ENCODE results near the gene RNPEPL1. TPM values are rescaled to one million over a fixed set of nuclear protein-coding genes. Genes with fewer than 3 reads are reported as not detected.

RNPEPL1 gene
- total and polyA plus RNA-seq, 2 experiments from 2014 or later = 6.0 to 21.0 TPM

DNA sequence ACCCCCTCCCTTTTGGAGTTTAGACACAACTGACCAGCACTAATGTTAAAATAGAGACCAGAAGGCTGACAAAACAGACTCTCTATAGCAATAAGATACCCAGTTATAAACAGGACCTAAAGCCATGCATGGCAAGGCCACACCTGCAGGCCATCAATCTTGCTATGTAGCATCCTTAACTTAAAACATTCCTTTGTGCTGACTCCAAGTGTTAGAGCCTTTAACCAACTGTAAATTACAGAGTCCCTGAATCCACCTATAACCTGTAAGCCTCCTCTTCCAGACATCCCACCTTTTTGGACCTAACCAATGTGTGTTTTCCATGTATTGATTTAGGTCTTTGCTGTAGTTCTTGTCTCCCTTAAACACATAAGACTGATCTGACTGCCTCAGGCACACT lies 28.4 kb upstream of the RNPEPL1 start:
- Mint-ChIP-seq H3K9me3 (peaks cover 33% of the 10 kb centered on the region), H3K27ac (no peak overlapping the region), H3K36me3 (ENCODE audit: low read depth) (peaks cover 37% of the 10 kb centered on the region), H3K4me1 (no peaks in the 10 kb centered on the region), H3K4me3 (no peak overlapping the region), H3K27me3 (ENCODE audit: insufficient read depth, low read depth, poor library complexity) (peaks cover 1% of the 10 kb centered on the region)
- H3K27me3 ChIP-seq (ENCODE audit: insufficient read depth) = no peaks in the 10 kb centered on the region
- no peaks in the 10 kb centered on the region for H3K79me2 ChIP-seq (replicated peaks; ENCODE audit: insufficient read depth)
- H3K9me2 ChIP-seq (ENCODE audit: insufficient read depth) = no peaks in the 10 kb centered on the region
- no peaks in the 10 kb centered on the region for H4K20me1 ChIP-seq (replicated peaks; ENCODE audit: insufficient read depth)
- no peak overlapping the region for H2AFZ ChIP-seq
- no peak overlapping the region for H3K4me3 ChIP-seq
- ATAC-seq = no peak
- no peaks in the 10 kb centered on the region; the same call in 1 of the 2 replicates for H3K36me3 ChIP-seq (ENCODE audit: insufficient read depth)
- H3F3A ChIP-seq (replicated peaks; ENCODE audit: low read depth) = no peaks in the 10 kb centered on the region
- H3K4me2 ChIP-seq = no peak overlapping the region
- TF ChIP-seq, protein P1, sequence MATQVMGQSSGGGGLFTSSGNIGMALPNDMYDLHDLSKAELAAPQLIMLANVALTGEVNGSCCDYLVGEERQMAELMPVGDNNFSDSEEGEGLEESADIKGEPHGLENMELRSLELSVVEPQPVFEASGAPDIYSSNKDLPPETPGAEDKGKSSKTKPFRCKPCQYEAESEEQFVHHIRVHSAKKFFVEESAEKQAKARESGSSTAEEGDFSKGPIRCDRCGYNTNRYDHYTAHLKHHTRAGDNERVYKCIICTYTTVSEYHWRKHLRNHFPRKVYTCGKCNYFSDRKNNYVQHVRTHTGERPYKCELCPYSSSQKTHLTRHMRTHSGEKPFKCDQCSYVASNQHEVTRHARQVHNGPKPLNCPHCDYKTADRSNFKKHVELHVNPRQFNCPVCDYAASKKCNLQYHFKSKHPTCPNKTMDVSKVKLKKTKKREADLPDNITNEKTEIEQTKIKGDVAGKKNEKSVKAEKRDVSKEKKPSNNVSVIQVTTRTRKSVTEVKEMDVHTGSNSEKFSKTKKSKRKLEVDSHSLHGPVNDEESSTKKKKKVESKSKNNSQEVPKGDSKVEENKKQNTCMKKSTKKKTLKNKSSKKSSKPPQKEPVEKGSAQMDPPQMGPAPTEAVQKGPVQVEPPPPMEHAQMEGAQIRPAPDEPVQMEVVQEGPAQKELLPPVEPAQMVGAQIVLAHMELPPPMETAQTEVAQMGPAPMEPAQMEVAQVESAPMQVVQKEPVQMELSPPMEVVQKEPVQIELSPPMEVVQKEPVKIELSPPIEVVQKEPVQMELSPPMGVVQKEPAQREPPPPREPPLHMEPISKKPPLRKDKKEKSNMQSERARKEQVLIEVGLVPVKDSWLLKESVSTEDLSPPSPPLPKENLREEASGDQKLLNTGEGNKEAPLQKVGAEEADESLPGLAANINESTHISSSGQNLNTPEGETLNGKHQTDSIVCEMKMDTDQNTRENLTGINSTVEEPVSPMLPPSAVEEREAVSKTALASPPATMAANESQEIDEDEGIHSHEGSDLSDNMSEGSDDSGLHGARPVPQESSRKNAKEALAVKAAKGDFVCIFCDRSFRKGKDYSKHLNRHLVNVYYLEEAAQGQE (IDR thresholded peaks at IDR 0.05; ENCODE audit: unreplicated experiment) = no peak
- TF ChIP-seq EZH2 (IDR thresholded peaks at IDR 0.05; ENCODE audit: low read depth, unreplicated experiment) (no peak), POLR2AphosphoS5 (IDR thresholded peaks at IDR 0.05; ENCODE audit: low read depth) (no peak), ZNF331 (CRISPR knock-in tag; IDR thresholded peaks at IDR 0.05; ENCODE audit: low read depth) (no peak), NANOG (IDR thresholded peaks at IDR 0.05; ENCODE audit: borderline replicate concordance) (no peak)
- TF ChIP-seq, protein P2, sequence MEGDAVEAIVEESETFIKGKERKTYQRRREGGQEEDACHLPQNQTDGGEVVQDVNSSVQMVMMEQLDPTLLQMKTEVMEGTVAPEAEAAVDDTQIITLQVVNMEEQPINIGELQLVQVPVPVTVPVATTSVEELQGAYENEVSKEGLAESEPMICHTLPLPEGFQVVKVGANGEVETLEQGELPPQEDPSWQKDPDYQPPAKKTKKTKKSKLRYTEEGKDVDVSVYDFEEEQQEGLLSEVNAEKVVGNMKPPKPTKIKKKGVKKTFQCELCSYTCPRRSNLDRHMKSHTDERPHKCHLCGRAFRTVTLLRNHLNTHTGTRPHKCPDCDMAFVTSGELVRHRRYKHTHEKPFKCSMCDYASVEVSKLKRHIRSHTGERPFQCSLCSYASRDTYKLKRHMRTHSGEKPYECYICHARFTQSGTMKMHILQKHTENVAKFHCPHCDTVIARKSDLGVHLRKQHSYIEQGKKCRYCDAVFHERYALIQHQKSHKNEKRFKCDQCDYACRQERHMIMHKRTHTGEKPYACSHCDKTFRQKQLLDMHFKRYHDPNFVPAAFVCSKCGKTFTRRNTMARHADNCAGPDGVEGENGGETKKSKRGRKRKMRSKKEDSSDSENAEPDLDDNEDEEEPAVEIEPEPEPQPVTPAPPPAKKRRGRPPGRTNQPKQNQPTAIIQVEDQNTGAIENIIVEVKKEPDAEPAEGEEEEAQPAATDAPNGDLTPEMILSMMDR (conservative IDR thresholded peaks at IDR 0.05; ENCODE audit: low read depth in 2 of 2) = no peak
- TF ChIP-seq, protein P3, sequence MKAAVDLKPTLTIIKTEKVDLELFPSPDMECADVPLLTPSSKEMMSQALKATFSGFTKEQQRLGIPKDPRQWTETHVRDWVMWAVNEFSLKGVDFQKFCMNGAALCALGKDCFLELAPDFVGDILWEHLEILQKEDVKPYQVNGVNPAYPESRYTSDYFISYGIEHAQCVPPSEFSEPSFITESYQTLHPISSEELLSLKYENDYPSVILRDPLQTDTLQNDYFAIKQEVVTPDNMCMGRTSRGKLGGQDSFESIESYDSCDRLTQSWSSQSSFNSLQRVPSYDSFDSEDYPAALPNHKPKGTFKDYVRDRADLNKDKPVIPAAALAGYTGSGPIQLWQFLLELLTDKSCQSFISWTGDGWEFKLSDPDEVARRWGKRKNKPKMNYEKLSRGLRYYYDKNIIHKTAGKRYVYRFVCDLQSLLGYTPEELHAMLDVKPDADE (IDR thresholded peaks at IDR 0.05) = no peak
- TF ChIP-seq, protein P4, sequence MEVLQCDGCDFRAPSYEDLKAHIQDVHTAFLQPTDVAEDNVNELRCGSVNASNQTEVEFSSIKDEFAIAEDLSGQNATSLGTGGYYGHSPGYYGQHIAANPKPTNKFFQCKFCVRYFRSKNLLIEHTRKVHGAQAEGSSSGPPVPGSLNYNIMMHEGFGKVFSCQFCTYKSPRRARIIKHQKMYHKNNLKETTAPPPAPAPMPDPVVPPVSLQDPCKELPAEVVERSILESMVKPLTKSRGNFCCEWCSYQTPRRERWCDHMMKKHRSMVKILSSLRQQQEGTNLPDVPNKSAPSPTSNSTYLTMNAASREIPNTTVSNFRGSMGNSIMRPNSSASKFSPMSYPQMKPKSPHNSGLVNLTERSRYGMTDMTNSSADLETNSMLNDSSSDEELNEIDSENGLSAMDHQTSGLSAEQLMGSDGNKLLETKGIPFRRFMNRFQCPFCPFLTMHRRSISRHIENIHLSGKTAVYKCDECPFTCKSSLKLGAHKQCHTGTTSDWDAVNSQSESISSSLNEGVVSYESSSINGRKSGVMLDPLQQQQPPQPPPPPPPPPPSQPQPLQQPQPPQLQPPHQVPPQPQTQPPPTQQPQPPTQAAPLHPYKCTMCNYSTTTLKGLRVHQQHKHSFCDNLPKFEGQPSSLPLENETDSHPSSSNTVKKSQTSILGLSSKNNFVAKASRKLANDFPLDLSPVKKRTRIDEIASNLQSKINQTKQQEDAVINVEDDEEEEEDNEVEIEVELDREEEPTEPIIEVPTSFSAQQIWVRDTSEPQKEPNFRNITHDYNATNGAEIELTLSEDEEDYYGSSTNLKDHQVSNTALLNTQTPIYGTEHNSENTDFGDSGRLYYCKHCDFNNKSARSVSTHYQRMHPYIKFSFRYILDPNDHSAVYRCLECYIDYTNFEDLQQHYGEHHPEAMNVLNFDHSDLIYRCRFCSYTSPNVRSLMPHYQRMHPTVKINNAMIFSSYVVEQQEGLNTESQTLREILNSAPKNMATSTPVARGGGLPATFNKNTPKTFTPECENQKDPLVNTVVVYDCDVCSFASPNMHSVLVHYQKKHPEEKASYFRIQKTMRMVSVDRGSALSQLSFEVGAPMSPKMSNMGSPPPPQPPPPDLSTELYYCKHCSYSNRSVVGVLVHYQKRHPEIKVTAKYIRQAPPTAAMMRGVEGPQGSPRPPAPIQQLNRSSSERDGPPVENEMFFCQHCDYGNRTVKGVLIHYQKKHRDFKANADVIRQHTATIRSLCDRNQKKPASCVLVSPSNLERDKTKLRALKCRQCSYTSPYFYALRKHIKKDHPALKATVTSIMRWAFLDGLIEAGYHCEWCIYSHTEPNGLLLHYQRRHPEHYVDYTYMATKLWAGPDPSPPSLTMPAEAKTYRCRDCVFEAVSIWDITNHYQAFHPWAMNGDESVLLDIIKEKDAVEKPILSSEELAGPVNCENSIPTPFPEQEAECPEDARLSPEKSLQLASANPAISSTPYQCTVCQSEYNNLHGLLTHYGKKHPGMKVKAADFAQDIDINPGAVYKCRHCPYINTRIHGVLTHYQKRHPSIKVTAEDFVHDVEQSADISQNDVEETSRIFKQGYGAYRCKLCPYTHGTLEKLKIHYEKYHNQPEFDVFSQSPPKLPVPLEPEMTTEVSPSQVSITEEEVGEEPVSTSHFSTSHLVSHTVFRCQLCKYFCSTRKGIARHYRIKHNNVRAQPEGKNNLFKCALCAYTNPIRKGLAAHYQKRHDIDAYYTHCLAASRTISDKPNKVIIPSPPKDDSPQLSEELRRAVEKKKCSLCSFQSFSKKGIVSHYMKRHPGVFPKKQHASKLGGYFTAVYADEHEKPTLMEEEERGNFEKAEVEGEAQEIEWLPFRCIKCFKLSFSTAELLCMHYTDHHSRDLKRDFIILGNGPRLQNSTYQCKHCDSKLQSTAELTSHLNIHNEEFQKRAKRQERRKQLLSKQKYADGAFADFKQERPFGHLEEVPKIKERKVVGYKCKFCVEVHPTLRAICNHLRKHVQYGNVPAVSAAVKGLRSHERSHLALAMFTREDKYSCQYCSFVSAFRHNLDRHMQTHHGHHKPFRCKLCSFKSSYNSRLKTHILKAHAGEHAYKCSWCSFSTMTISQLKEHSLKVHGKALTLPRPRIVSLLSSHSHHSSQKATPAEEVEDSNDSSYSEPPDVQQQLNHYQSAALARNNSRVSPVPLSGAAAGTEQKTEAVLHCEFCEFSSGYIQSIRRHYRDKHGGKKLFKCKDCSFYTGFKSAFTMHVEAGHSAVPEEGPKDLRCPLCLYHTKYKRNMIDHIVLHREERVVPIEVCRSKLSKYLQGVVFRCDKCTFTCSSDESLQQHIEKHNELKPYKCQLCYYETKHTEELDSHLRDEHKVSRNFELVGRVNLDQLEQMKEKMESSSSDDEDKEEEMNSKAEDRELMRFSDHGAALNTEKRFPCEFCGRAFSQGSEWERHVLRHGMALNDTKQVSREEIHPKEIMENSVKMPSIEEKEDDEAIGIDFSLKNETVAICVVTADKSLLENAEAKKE (CRISPR knock-in tag; IDR thresholded peaks at IDR 0.05) = no peak
- H3K4me1 ChIP-seq (ENCODE audit: insufficient read depth) = peaks cover 4% of the 10 kb centered on the region; the same call in 1 of the 2 replicates
- DNase-seq (ENCODE audit: low spot score) = no peak
- no peak overlapping the region for H3K27ac ChIP-seq (ENCODE audit: low read depth)
